A549 (cell line): ENCODE results near the gene TBX1. TPM values are rescaled to one million over a fixed set of nuclear protein-coding genes. Genes with fewer than 3 reads are reported as not detected.

Source experiments
- ATAC-seq, 2 experiments: fragments of 200-7000 bp in 1 of 2; fragments of >200 bp in 1 of 2; cut with Nextera tagmentation in 1 of 2; cut with Tn5 transposase in 1 of 2; 3 replicates each; pipeline versions ENCODE4 v1.8.0 to v1.9.1; 2018 to 2020; ENCODE audit warnings: mild to moderate bottlenecking in 1 of 2, moderate library complexity in 1 of 2
- CTCF ChIA-PET: fragments of 300-600 bp; sonication (Branson Sonifier 250); formaldehyde crosslinking; extraction: SDS; loops from one replicate; lab custom pipeline; 2021; ENCODE audit warnings: antibody characterized with exemption, inconsistent platforms; lab: Yijun Ruan, JAX
- POLR2A ChIA-PET: fragments of 350-600 bp; formaldehyde crosslinking; extraction: SDS; loops from one replicate; lab custom pipeline; 2021; ENCODE audit warnings: antibody characterized with exemption, inconsistent platforms; lab: Yijun Ruan, JAX
- DNase-seq, 2 experiments: peaks; one replicate each; pipeline versions ENCODE4 v3.0.0 to v3.0.0-alpha.2; 2011 to 2016; ENCODE audit warnings: low read depth in 1 of 2, low spot score in 1 of 2
- FAIRE-seq: peaks from 2 replicates; lab custom pipeline; 2011; peaks lifted over from hg19 to GRCh38; lab: Jason Lieb, UNC
- H3K27ac ChIP-seq, 2 experiments: fragments of >200 bp; sonication (Bioruptor Twin); formaldehyde crosslinking; 3 replicates each; pipeline ENCODE4 v1.5.1; 2016 to 2017
- H3K4me1 ChIP-seq: fragments of >200 bp; sonication (Bioruptor Twin); formaldehyde crosslinking; 3 replicates; pipeline ENCODE4 v1.6.1; 2016
- H3K4me2 ChIP-seq: fragments of >200 bp; sonication (Bioruptor Twin); formaldehyde crosslinking; 3 replicates; pipeline ENCODE4 v1.6.1; 2016
- H3K4me3 ChIP-seq: fragments of >200 bp; sonication (Bioruptor Twin); formaldehyde crosslinking; 3 replicates; pipeline ENCODE4 v1.5.1; 2016
- H3K9me3 ChIP-seq: fragments of >200 bp; sonication (Bioruptor Twin); formaldehyde crosslinking; 3 replicates; pipeline ENCODE4 v1.6.1; 2016
- BCL3 ChIP-seq: fragments of >200 bp; sonication (Bioruptor Twin); formaldehyde crosslinking; IDR thresholded peaks from 3 replicates; pipeline ENCODE4 v1.6.1; 2016
- CBX2 ChIP-seq: fragments of 200-600 bp; sonication (generic); IDR thresholded peaks from 2 replicates; pipeline ENCODE4 v1.6.1; 2016; ENCODE audit warnings: low read depth, mild to moderate bottlenecking, borderline replicate concordance
- CEBPB ChIP-seq, 2 experiments: fragments of >200 bp in 1 of 2; sonication (Bioruptor Twin) in 1 of 2; formaldehyde crosslinking in 1 of 2; IDR thresholded peaks; 2 replicates each; pipeline ENCODE4 v1.6.1; 2012 to 2016
- E2F6 ChIP-seq: IDR thresholded peaks from 2 replicates; pipeline ENCODE4 v1.6.1; 2012; ENCODE audit warnings: low read depth, borderline replicate concordance
- EP300 ChIP-seq, 2 experiments: fragments of >200 bp; sonication (Bioruptor Twin); formaldehyde crosslinking; IDR thresholded peaks; 2 replicates in 1 of 2; 3 replicates in 1 of 2; pipeline ENCODE4 v1.6.1; 2016 to 2017
- ESRRA ChIP-seq: fragments of 150-350 bp; IDR thresholded peaks from 2 replicates; pipeline ENCODE4 v1.6.1; 2014; ENCODE audit warnings: mild to moderate bottlenecking, low read length, borderline replicate concordance
- HDAC2 ChIP-seq: fragments of 200-600 bp; sonication (generic); IDR thresholded peaks from 2 replicates; pipeline ENCODE4 v1.6.1; 2016
- HOXA7 ChIP-seq: fragments of 250-450 bp; sonication (Bioruptor Pico); IDR thresholded peaks from 2 replicates; pipeline ENCODE4 v1.5.0; 2020; ENCODE audit warnings: mild to moderate bottlenecking, moderate library complexity
- JUNB ChIP-seq: fragments of >200 bp; sonication (Bioruptor Twin); formaldehyde crosslinking; IDR thresholded peaks from 2 replicates; pipeline ENCODE4 v1.6.1; 2016
- KDM1A ChIP-seq: fragments of 200-600 bp; sonication (generic); IDR thresholded peaks from 2 replicates; pipeline ENCODE4 v1.6.1; 2016; ENCODE audit warnings: low read depth, mild to moderate bottlenecking
- MAFK ChIP-seq: fragments of 450-650 bp; IDR thresholded peaks from 2 replicates; pipeline ENCODE4 v1.6.1; 2014; ENCODE audit not compliant: partially characterized antibody
- MAZ ChIP-seq: fragments of 150-350 bp; IDR thresholded peaks from 2 replicates; pipeline ENCODE4 v1.6.1; 2014; ENCODE audit warnings: antibody characterized with exemption, low read depth, low read length, borderline replicate concordance
- MYC ChIP-seq: IDR thresholded peaks from 2 replicates; pipeline ENCODE4 v1.6.1; 2012; ENCODE audit warnings: mild to moderate bottlenecking, inconsistent platforms, low read length, improper control_type of control experiment, borderline replicate concordance
- NPAS2 ChIP-seq: fragments of 250-450 bp; sonication (Bioruptor Pico); IDR thresholded peaks from 2 replicates; pipeline ENCODE4 v1.8.0; 2022; ENCODE audit warnings: mild to moderate bottlenecking, moderate library complexity, borderline replicate concordance
- PHF8 ChIP-seq: fragments of 200-600 bp; sonication (generic); IDR thresholded peaks from 2 replicates; pipeline ENCODE4 v1.6.1; 2016; ENCODE audit warnings: low read depth, mild to moderate bottlenecking, antibody characterized with exemption, moderate library complexity, borderline replicate concordance
- POLR2A ChIP-seq: IDR thresholded peaks from 2 replicates; pipeline ENCODE4 v1.6.1; 2012; ENCODE audit warnings: mild to moderate bottlenecking, low read length
- RAD21 ChIP-seq, 2 experiments: fragments of >200 bp in 1 of 2; sonication (Bioruptor Twin) in 1 of 2; formaldehyde crosslinking in 1 of 2; IDR thresholded peaks in 1 of 2; conservative IDR thresholded peaks in 1 of 2; 2 replicates in 1 of 2; 3 replicates in 1 of 2; pipeline ENCODE4 v1.6.1; 2012 to 2018; ENCODE audit warnings: inconsistent platforms in 1 of 2
- RARB ChIP-seq: fragments of 250-450 bp; sonication (Bioruptor Pico); IDR thresholded peaks from 2 replicates; pipeline ENCODE4 v1.8.0; 2021; ENCODE audit warnings: mild to moderate bottlenecking, moderate library complexity
- REST ChIP-seq: fragments of 200-600 bp; sonication (generic); IDR thresholded peaks from 2 replicates; pipeline ENCODE4 v1.6.1; 2016; ENCODE audit warnings: antibody characterized with exemption, mild to moderate bottlenecking, moderate library complexity
- SMC3 ChIP-seq: fragments of >200 bp; sonication (Bioruptor Twin); formaldehyde crosslinking; IDR thresholded peaks from 3 replicates; pipeline ENCODE4 v1.6.1; 2018; ENCODE audit warnings: inconsistent platforms
- TFCP2L1 ChIP-seq: fragments of 250-450 bp; sonication (Bioruptor Pico); IDR thresholded peaks from 2 replicates; pipeline ENCODE4 v1.5.0; 2021; ENCODE audit warnings: mild to moderate bottlenecking
- ZFP36 ChIP-seq: fragments of 450-650 bp; IDR thresholded peaks from 2 replicates; pipeline ENCODE4 v1.6.1; 2014; ENCODE audit warnings: borderline replicate concordance; ENCODE audit not compliant: partially characterized antibody
- ZNF302 ChIP-seq: fragments of 250-450 bp; sonication (Bioruptor Pico); IDR thresholded peaks from 2 replicates; pipeline ENCODE4 v1.9.0; 2021; ENCODE audit warnings: inconsistent platforms, mild to moderate bottlenecking, moderate library complexity
- WGBS: methylation state at CpG from one replicate; pipeline ENCODE4 v1.1.6; 2017; ENCODE audit errors: missing lambda C conversion rate; 5-methylcytosine and 5-hydroxymethylcytosine counted together
- polyA plus RNA-seq, 4 experiments: library from polyadenylated mRNA; depleted of rRNA in 3 of 4; stranded (reverse); fragments of >200 nt; fragmentation: RNase III in 1 of 4; extraction: RNeasy Plus Mini Kit Qiagen cat#74134 plus additional on column Dnase treatment in 1 of 4; gene quantifications; 2 replicates in 3 of 4; 3 replicates in 1 of 4; pipeline ENCODE4 v1.2.3, GENCODE V29; 2011 to 2017
- TF ChIP-seq, protein P1 (sequence below): fragments of 250-450 bp; sonication (Bioruptor Pico); IDR thresholded peaks from 2 replicates; pipeline ENCODE4 v1.5.0; 2020; ENCODE audit warnings: low read depth, mild to moderate bottlenecking, moderate library complexity

TBX1 gene
- polyA plus RNA-seq, 2 of the 4 experiments (the other 2 are of a cell fraction), result 0.30 to 2.8 TPM

- ChIA-PET CTCF (interaction anchor here (1.0 to 1.9 kb wide), 5 partner anchors 9 to 229 kb away, joined by 3 to 7 read pairs (median 4); no protein-coding TSS in a partner anchor), POLR2A (no interaction called here)
- H3K9me3 ChIP-seq, result no peaks in the 10 kb centered on the region
- DNase-seq (no peak), FAIRE-seq (no peak), ATAC-seq (no peak)
- peaks cover 9% of the 10 kb centered on the region; the same call in 1 of the 3 replicates for H3K4me1 ChIP-seq
- H3K4me2 ChIP-seq, result peak overlapping the region; percentile 93
- H3K4me3 ChIP-seq, result peak overlapping the region; percentile 45
- TF ChIP-seq NPAS2 (CRISPR knock-in tag), result no peak
- no peak for TF ChIP-seq RAD21 (conservative IDR thresholded peaks at IDR 0.05 in 1 of 2, IDR thresholded peaks at IDR 0.05 in 1 of 2)
- no peak for TF ChIP-seq HDAC2
- no peak for TF ChIP-seq POLR2A
- no peak for TF ChIP-seq EP300 (IDR thresholded peaks at IDR 0.05)
- TF ChIP-seq JUNB, result no peak
- H3K27ac ChIP-seq, result peak overlapping the region in 1 of 2 experiments; percentile 92; a peak in 3 of 6 replicates
- 96% methylated on average over 7 of the region's 31 CpGs for WGBS
These were observed 41.5 kb upstream of the TBX1 start for GRCh38 chr22:19719050-19719482.

DNA sequence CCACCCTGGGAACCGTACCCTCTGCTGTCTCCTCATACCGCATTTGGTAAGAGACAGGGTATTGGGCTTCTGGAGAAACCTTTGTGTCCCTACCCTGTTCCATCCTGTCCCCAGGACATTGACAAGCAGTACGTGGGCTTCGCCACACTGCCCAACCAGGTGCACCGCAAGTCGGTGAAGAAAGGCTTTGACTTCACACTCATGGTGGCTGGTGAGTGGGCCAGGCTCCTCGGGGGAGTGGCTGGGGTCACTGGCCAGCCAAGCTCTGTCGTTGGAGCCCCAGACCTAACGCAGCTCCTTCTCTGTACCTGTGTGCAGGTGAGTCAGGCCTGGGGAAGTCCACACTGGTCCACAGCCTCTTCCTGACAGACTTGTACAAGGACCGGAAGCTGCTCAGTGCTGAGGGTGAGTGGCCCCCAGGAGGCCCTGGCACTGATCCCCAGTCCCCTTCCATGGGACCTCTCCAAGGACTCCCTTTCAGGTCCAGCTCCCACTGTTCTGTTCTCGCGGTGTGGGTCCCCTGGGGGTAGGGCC lies 41.0 kb upstream of the TBX1 start:
- no peak for ATAC-seq
- no peak overlapping the region for H3K27ac ChIP-seq
- POLR2A ChIA-PET, result no interaction called here
- CTCF ChIA-PET, result interaction anchor here (1.0 to 2.2 kb wide), 4 partner anchors 11 to 228 kb away, joined by 4 to 19 read pairs (median 6); no protein-coding TSS in a partner anchor
- H3K4me2 ChIP-seq, result no peak overlapping the region
- no peaks in the 10 kb centered on the region for H3K9me3 ChIP-seq
- no peak overlapping the region for H3K4me3 ChIP-seq
- TF ChIP-seq MAFK, result no peak
- TF ChIP-seq KDM1A, result no peak
- TF ChIP-seq E2F6, result no peak
- TF ChIP-seq BCL3, result no peak
- TF ChIP-seq RARB, result no peak
- no peak for TF ChIP-seq MYC
- TF ChIP-seq CEBPB (IDR thresholded peaks at IDR 0.05), result no peak
- TF ChIP-seq HOXA7 (CRISPR knock-in tag), result no peak
- no peak for TF ChIP-seq ZFP36
- TF ChIP-seq TFCP2L1 (CRISPR knock-in tag), result no peak
- TF ChIP-seq CBX2, result no peak
- TF ChIP-seq ZNF302 (CRISPR knock-in tag), result no peak
- no peak for TF ChIP-seq REST
- TF ChIP-seq RAD21 (conservative IDR thresholded peaks at IDR 0.05 in 1 of 2, IDR thresholded peaks at IDR 0.05 in 1 of 2), result no peak
- TF ChIP-seq MAZ, result no peak
- TF ChIP-seq PHF8, result no peak
- TF ChIP-seq, protein P1, sequence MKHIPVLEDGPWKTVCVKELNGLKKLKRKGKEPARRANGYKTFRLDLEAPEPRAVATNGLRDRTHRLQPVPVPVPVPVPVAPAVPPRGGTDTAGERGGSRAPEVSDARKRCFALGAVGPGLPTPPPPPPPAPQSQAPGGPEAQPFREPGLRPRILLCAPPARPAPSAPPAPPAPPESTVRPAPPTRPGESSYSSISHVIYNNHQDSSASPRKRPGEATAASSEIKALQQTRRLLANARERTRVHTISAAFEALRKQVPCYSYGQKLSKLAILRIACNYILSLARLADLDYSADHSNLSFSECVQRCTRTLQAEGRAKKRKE (CRISPR knock-in tag), result no peak
- TF ChIP-seq ESRRA, result no peak
- TF ChIP-seq SMC3, result no peak
- peaks cover 9% of the 10 kb centered on the region; the same call in 1 of the 3 replicates for H3K4me1 ChIP-seq
- 100% methylated on average over 7 of the region's 12 CpGs for WGBS
- DNase-seq, result no peak
- no peak for FAIRE-seq
